KMS-11 (cell line): ENCODE data around the gene TSPAN11.

Experiments
- H2AFZ ChIP-seq: fragments of 200-600 bp; sonication (generic); 2 replicates; pipeline ENCODE4 v1.6.1; 2016; ENCODE audit warnings: antibody characterized with exemption, mixed run types, low read depth
- H3K27ac ChIP-seq: fragments of 200-600 bp; sonication (generic); 2 replicates; pipeline ENCODE4 v1.6.1; 2016; ENCODE audit warnings: mild to moderate bottlenecking, mixed run types
- H3K27me3 ChIP-seq: fragments of 200-600 bp; sonication (generic); 2 replicates; pipeline ENCODE4 v1.6.1; 2017; ENCODE audit warnings: mild to moderate bottlenecking, low read depth, mixed run types, moderate library complexity; ENCODE audit not compliant: insufficient read depth
- H3K36me3 ChIP-seq: fragments of 200-600 bp; sonication (generic); 2 replicates; pipeline ENCODE4 v1.6.1; 2017; ENCODE audit warnings: mild to moderate bottlenecking, mixed run types; ENCODE audit not compliant: insufficient read depth
- H3K4me1 ChIP-seq: fragments of 200-600 bp; sonication (generic); 2 replicates; pipeline ENCODE4 v1.6.1; 2016; ENCODE audit warnings: mild to moderate bottlenecking, low read depth, mixed run types; ENCODE audit not compliant: poor library complexity, severe bottlenecking
- H3K4me2 ChIP-seq: fragments of 200-600 bp; sonication (generic); 2 replicates; pipeline ENCODE4 v1.7.0; 2016; ENCODE audit warnings: mild to moderate bottlenecking, mixed run types
- H3K4me3 ChIP-seq: fragments of 200-600 bp; sonication (generic); IDR thresholded peaks from 2 replicates; pipeline ENCODE4 v1.6.1; 2017; ENCODE audit warnings: low read depth, low read length, mixed read lengths; ENCODE audit not compliant: insufficient read depth
- H3K79me2 ChIP-seq: fragments of 200-600 bp; sonication (generic); 2 replicates; pipeline ENCODE4 v1.6.1; 2016; ENCODE audit warnings: low read depth, mixed run types; ENCODE audit not compliant: insufficient read depth
- H3K9ac ChIP-seq: fragments of 200-600 bp; sonication (generic); 2 replicates; pipeline ENCODE4 v1.6.1; 2016; ENCODE audit warnings: mild to moderate bottlenecking, mixed run types
- H4K20me1 ChIP-seq: fragments of 200-600 bp; sonication (generic); 2 replicates; pipeline ENCODE4 v1.6.1; 2016; ENCODE audit warnings: mild to moderate bottlenecking, mixed run types; ENCODE audit not compliant: insufficient read depth
- CTCF ChIP-seq: fragments of 200-600 bp; sonication (generic); conservative IDR thresholded peaks from 2 replicates; pipeline ENCODE4 v1.6.1; 2017; ENCODE audit warnings: low read depth, mild to moderate bottlenecking, antibody characterized with exemption, low read length, moderate library complexity, mixed read lengths

TSPAN11 gene

GRCh38 chr12:31029916-31030562, 103.5 kb downstream of the TSPAN11 start:
- no peaks in the 10 kb centered on the region for H4K20me1 ChIP-seq
- H3K36me3 ChIP-seq = no peaks in the 10 kb centered on the region
- TF ChIP-seq CTCF = no peak
- no peak overlapping the region for H3K27ac ChIP-seq
- H3K27me3 ChIP-seq = no peaks in the 10 kb centered on the region
- H2AFZ ChIP-seq = no peak overlapping the region
- peak overlapping the region; percentile 4; the same call in 1 of the 2 replicates for H3K4me2 ChIP-seq
- H3K4me1 ChIP-seq = peaks cover 9% of the 10 kb centered on the region
- H3K79me2 ChIP-seq = no peaks in the 10 kb centered on the region
- no peak overlapping the region for H3K4me3 ChIP-seq
- no peak overlapping the region for H3K9ac ChIP-seq

GRCh38 chr12:31031951-31032335, 105.4 kb downstream of the TSPAN11 start:
- Histone ChIP-seq H3K79me2 (no peaks in the 10 kb centered on the region), H4K20me1 (no peaks in the 10 kb centered on the region), H3K4me3 (no peak overlapping the region), H2AFZ (no peak overlapping the region), H3K9ac (no peak overlapping the region), H3K27ac (no peak overlapping the region), H3K4me2 (no peak overlapping the region), H3K27me3 (no peaks in the 10 kb centered on the region), H3K4me1 (peaks cover 9% of the 10 kb centered on the region), H3K36me3 (no peaks in the 10 kb centered on the region)
- TF ChIP-seq CTCF = no peak

- H3K27ac ChIP-seq = no peak overlapping the region
Observed at GRCh38 chr12:31033146-31033545, 106.6 kb downstream of the TSPAN11 start.

GRCh38 chr12:31033681-31034080, 107.1 kb downstream of the TSPAN11 start:
- Histone ChIP-seq H3K4me1 (peaks cover 9% of the 10 kb centered on the region), H3K27me3 (no peaks in the 10 kb centered on the region), H3K36me3 (no peaks in the 10 kb centered on the region), H3K79me2 (no peaks in the 10 kb centered on the region), H2AFZ (no peak overlapping the region), H3K27ac (no peak overlapping the region), H4K20me1 (no peaks in the 10 kb centered on the region), H3K4me3 (no peak overlapping the region), H3K9ac (no peak overlapping the region), H3K4me2 (no peak overlapping the region)
- no peak for TF ChIP-seq CTCF

More at GRCh38 chr12:31033146-31033545, 106.6 kb downstream of the TSPAN11 start:
- Histone ChIP-seq H3K27me3 (no peaks in the 10 kb centered on the region), H3K79me2 (no peaks in the 10 kb centered on the region), H3K4me2 (no peak overlapping the region), H2AFZ (no peak overlapping the region), H3K36me3 (no peaks in the 10 kb centered on the region), H3K9ac (no peak overlapping the region), H4K20me1 (no peaks in the 10 kb centered on the region), H3K4me1 (peaks cover 9% of the 10 kb centered on the region), H3K4me3 (no peak overlapping the region)
- TF ChIP-seq CTCF = no peak
